RPMI8226 (cell line): ENCODE results near the gene TNRC6B.
"Not testable (repeated sequence)": the region's sequence is repeated elsewhere in the genome, so short reads cannot be mapped to it uniquely, and the experiment has no call there.

Source experiments
- DNase-seq: peaks from one replicate; pipeline ENCODE4 v3.0.0-alpha.2; 2015

Gene TNRC6B

DNA sequence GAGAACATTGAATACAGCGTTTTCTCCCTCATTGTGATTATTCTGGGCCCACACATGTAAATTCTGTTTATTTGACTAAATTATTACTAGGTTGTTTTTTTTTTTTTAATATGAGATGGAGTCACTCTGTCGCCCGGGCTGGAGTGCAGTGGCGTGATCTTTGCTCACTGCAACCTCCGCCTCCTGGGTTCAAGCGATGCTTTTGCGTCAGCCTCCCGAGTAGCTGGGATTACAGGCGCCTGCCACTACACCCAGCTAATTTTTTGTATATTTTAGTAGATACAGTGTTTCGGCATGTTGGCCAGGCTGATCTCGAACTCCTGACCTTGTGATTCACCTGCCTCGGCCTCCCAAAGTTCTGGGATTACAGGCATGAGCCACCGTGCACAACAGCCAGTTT is 5.9 kb downstream of the TNRC6B start:
- not testable (repeated sequence) for DNase-seq

DNA sequence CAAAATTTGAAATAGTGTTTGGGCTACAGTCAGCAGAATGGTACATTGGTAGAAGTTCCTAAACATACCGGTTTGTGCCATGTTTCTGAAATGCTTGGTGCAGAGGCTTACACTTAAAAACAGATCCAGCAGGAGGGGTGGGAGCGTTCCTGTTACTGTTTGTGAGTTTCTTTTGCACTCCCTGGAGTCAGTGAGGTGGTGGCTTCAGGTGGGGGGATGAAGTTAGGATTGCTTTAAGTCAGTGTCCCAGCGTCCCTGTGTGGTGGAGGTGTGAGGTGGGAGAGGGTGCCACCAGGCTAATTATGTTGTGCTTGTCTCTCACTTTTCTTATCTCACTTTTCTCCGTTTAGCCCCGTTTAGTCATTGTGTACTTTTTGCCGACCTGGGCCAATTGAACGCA is 9.7 kb downstream of the TNRC6B start:
- DNase-seq: no peak

- no peak for DNase-seq
Observed at GRCh38 chr22:40189997-40190396, 12.3 kb downstream of the TNRC6B start.

- no peak for DNase-seq
Observed at GRCh38 chr22:40190501-40190900, 12.8 kb downstream of the TNRC6B start.

DNA sequence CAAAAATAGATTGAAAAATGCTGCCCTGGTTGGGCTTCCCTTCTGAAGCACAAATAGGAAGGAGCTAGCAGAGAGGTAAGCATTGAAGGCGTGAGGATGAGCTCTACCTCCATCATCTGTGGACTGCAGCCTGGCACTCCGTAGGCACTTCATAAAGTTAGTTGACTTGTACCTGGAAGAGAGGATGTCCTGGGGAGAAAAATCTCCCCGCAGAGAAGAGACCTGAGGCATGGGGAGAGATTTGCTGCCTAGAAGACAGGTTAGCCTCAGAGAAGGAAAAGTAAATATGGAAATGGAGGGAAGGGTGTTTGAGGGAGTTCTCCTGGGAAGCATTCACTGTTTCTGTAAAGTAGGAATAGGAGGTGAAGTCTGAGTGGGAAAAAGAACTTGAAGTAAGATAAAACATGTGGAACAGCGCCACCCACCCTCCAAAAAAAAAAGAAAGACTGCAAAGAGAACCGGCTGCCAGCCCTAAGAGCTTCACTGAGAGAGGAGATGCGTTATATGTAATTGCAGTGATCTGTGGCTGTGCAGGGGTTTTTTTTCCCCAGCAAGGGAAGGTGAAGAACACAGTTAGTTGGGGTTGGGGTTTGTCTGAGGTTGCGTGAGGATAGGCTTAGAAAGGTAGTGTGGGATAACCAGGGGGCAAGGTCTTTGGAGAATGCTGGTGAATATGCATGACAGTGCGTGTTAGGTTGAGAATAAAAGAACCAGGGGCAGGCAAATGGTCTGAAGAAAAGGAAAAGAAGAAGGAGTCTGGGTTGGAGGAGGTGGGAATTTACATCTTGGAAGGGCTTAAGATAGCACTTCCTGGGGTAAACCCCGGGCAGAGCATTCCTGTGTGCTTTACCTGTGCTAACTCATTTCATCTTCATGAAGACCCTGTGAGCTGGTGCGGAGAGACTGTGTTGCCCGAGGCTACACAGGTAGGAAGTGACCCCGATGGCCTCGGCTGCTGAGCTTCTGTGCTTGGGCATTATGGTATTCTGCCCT is 16.0 kb downstream of the TNRC6B start:
- no peak for DNase-seq

DNA sequence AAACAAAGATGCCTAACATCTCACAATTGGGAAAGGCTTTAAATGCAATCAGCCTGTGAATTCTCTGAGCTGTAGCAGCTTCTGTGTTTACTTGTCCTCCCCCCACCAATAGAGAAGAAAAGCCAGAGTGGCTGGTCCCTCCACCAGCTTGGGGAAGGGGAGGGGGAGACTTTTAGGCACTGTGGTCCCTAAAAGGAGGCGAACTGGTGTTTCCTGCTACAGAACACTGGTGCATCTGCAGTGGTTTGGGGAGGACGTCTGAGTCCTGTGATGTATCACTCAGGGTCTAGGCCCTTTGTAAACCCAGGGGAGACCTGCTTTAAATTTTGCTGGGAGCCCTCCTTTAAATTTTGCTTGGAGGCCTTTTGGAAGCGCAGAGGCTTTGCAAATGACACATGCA is 16.9 kb downstream of the TNRC6B start:
- DNase-seq: no peak

GRCh38 chr22:40196628-40197360 is 19.1 kb downstream of the TNRC6B start:
- DNase-seq: no peak

DNA sequence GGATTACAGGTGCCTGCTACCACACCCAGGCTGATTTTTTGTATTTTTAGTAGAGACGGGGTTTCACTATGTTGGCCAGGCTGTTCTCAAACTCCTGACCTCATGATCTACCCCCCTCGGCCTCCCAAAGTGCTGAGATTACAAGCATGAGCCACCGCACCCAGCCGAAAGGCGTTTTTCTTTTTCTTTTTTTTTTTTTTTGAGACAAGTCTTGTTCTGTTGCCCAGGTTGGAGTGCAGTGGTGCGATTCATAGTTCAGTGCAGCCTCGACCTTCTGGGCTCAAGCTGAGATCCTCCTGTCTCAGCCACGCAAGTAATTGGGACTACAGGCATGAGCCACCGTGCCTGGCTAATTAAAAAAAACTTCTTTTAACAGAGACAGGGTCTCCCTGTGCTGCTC is 19.7 kb downstream of the TNRC6B start:
- not testable (repeated sequence) for DNase-seq

- DNase-seq: no peak
Observed at GRCh38 chr22:40198733-40199132, 21.0 kb downstream of the TNRC6B start.

DNA sequence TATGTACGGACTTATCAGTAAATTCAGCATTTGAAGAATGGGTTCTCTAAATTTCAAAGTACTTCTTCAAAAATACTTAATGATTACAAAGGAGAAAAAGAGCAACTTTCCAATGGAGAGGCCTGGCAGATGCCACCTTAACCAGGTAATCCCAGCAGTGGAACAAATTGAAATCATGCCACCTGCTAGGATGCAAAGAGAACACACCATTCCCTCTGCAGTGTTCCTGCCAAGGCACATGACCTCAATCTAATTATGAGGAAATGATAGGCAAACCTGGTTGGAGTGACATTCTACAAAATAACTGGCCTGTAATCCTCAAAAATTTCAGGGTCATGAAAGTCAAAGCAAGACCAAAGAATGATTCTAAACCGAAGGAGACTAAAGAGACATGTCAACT is 21.5 kb downstream of the TNRC6B start:
- no peak for DNase-seq

DNA sequence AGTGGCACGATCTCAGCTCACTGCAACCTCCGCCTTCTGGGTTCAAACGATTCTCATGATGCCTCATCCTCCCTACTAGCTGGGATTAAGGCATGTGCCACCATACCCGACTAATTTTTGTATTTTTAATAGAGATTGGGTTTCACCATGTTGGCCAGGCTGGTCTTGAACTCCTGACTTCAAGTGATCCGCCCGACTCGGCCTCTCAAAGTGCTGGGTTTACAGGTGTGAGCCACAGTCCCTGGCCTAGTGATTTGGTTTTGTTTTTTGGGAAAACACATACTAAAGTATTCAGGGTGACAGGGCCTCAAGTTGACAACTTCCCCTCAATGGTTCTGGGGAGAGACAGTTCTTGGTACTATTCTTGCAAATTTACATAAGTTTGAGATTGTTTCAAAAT is 22.1 kb downstream of the TNRC6B start:
- no peak for DNase-seq

DNA sequence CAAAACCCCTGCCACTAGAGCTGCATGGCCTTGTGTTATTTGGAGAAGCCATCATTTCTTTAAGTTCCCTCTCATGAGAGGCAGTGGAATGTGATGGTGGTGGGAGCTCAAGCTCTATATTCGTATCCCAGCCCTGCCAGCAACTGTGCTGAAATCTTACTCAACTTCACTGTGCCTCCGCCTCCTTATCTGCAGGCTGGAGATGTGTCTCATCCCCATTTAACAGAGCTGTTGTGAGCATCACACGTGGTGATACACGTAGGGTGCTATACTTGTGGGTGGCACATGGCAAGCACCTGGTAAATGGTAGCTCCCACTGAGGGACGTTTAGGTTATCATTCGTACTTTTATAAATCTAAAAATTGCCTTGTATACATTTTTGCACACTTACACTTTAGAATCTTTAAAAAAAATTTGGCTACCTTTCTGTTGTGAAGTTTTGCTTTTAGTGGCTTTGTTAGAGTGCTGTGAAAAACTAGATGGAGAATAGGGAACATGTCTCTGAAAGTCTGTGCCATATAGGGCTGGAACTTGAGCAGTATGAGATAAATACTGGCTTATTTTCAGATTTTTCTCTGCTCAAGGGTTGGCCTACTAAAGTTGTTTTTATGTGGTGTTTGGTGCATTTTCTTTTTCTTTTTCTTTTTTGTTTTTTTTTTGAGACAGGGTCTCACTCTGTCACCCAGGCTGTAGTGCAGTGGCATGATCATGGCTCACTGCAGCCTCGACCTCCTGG is 23.2 kb downstream of the TNRC6B start:
- DNase-seq: no peak

GRCh38 chr22:40202225-40202944 is 24.7 kb downstream of the TNRC6B start:
- DNase-seq: peak; percentile 14

- peak; percentile 16 for DNase-seq
Observed at GRCh38 chr22:40203572-40203971, 25.8 kb downstream of the TNRC6B start.

GRCh38 chr22:40204321-40205116 is 26.8 kb downstream of the TNRC6B start:
- no peak for DNase-seq

GRCh38 chr22:40206561-40206960 is 28.8 kb downstream of the TNRC6B start:
- DNase-seq: no peak

GRCh38 chr22:40210818-40211217 is 33.1 kb downstream of the TNRC6B start:
- DNase-seq: no peak

- no peak for DNase-seq
Observed at GRCh38 chr22:40211476-40212054, 33.8 kb downstream of the TNRC6B start.

- no peak for DNase-seq
Observed at GRCh38 chr22:40212121-40212520, 34.4 kb downstream of the TNRC6B start.

GRCh38 chr22:40213478-40213877 is 35.8 kb downstream of the TNRC6B start:
- DNase-seq: no peak

DNA sequence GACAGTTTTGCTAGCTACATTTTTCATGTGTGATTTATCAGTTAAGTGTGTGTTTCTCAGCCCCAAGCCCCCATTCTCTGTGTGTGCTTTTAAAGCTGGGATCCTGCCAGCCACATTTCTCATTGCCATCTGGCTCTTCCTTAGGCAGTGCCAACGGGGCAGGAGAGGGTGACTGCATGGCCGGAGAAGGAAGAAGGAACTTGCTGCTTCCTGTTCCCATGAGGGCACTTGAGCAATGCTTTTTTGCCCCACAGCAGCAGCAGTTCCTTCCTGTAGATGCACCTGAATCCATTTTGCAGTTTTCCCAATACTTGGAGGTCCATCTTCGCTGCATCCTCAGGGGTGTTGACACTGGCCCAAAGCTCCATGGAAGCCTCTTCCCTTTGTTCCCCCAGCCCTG is 37.5 kb downstream of the TNRC6B start:
- no peak for DNase-seq
